Measurements from ENCODE around the gene TOP2B. TPM values are rescaled to one million over a fixed set of nuclear protein-coding genes. Genes with fewer than 3 reads are reported as not detected.

TOP2B gene
- total RNA-seq, 1 experiment from 2014 or later = 106 TPM

GRCh38 chr3:25572336-25572735 lies 92.4 kb downstream of the TOP2B start:
- no TSS peak for BruUV-seq (replicated peaks)
- Histone ChIP-seq H3K4me2 (no peak overlapping the region), H3K27ac (no peak overlapping the region), H3K9me2 (ENCODE audit: insufficient read depth) (no peaks in the 10 kb centered on the region), H3K4me1 (replicated peaks; ENCODE audit: insufficient read depth) (no peaks in the 10 kb centered on the region), H3F3A (ENCODE audit: insufficient read depth, low read depth) (no peaks in the 10 kb centered on the region), H3K79me2 (ENCODE audit: low read depth) (no peaks in the 10 kb centered on the region), H2AFZ (no peak overlapping the region), H4K20me1 (ENCODE audit: insufficient read depth) (no peaks in the 10 kb centered on the region), H3K27me3 (ENCODE audit: insufficient read depth, low read depth) (no peaks in the 10 kb centered on the region), H3K4me3 (no peak overlapping the region), H3K36me3 (ENCODE audit: low read depth) (no peaks in the 10 kb centered on the region), H3K9me3 (ENCODE audit: insufficient read depth, low read depth) (no peaks in the 10 kb centered on the region)
- no peak for TF ChIP-seq CTCF (conservative IDR thresholded peaks at IDR 0.05)
- TF ChIP-seq EZH2 (IDR thresholded peaks at IDR 0.05; ENCODE audit: low read depth) = no peak
- intact Hi-C loops (cut with micrococcal nuclease; ENCODE audit: unreplicated experiment) = no loop called here
- ChIA-PET POLR2A (ENCODE audit: unreplicated experiment) (no interaction called here), CTCF (no interaction called here)
- DNase-seq = no peak

DNA sequence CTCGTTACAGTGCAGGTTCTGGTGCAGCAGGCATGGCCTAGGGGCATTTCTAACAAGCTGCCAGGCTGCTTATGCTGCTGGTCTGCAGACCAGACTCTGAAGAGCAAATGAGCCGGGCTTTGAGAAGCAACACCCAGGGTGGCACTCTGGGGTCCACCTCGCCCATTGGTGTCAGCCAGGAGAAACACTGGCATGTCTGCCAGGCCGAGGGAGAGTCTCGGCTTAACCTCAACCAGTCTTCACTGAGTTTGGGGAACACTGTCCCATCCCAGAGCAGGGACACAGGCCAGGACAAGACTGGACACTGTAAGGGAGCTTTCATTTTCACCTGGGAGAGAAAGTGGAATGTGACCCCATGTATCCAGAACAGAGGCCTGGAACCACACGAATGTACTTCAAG lies 93.4 kb downstream of the TOP2B start:
- no peak for DNase-seq
- no peak overlapping the region for H2AFZ ChIP-seq
- no peak for TF ChIP-seq CTCF (conservative IDR thresholded peaks at IDR 0.05)
- no peak for TF ChIP-seq EZH2 (IDR thresholded peaks at IDR 0.05; ENCODE audit: low read depth)
- H3K36me3 ChIP-seq (ENCODE audit: low read depth) = no peaks in the 10 kb centered on the region
- H3K27ac ChIP-seq = no peak overlapping the region
- no peaks in the 10 kb centered on the region for H3K9me3 ChIP-seq (ENCODE audit: insufficient read depth, low read depth)
- BruUV-seq (replicated peaks) = no TSS peak
- H3K9me2 ChIP-seq (ENCODE audit: insufficient read depth) = no peaks in the 10 kb centered on the region
- H3K79me2 ChIP-seq (ENCODE audit: low read depth) = no peaks in the 10 kb centered on the region
- H3K4me1 ChIP-seq (replicated peaks; ENCODE audit: insufficient read depth) = no peaks in the 10 kb centered on the region
- no peaks in the 10 kb centered on the region for H3K27me3 ChIP-seq (ENCODE audit: insufficient read depth, low read depth)
- H3F3A ChIP-seq (ENCODE audit: insufficient read depth, low read depth) = no peaks in the 10 kb centered on the region
- H3K4me2 ChIP-seq = no peak overlapping the region
- H3K4me3 ChIP-seq = no peak overlapping the region
- no peaks in the 10 kb centered on the region for H4K20me1 ChIP-seq (ENCODE audit: insufficient read depth)
- ChIA-PET CTCF (no interaction called here), POLR2A (ENCODE audit: unreplicated experiment) (no interaction called here)
- intact Hi-C loops (cut with micrococcal nuclease; ENCODE audit: unreplicated experiment) = no loop called here

DNA sequence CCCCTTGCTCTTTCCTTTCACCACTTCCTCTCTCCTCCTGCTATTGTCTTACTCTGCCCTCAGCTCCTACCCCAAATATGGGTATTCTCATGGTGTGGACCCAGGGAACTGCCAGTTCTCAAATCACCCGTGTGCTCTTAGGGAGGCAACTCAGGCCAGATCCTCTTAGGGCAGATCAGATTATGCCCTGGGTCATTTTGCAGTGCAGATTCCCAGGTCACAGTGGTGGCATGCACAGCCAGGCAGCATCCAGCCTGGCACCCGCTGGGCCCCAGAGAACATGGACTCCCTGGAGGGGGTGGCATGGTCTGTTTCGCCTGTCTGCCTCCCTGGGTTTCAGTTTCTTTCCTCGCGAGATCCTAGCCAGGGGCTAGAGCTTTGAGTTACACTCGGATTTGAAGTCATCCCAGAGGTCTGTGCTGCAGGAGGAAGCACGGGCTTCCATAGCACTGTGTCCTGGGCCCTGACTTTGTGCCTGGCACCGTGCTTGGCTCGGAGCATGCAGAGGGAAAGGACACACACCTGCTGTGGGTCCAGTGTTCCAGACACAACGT lies 96.1 kb downstream of the TOP2B start:
- no peaks in the 10 kb centered on the region for H3K9me3 ChIP-seq (ENCODE audit: insufficient read depth, low read depth)
- no peak for TF ChIP-seq EZH2 (IDR thresholded peaks at IDR 0.05; ENCODE audit: low read depth)
- no peaks in the 10 kb centered on the region for H3K4me1 ChIP-seq (replicated peaks; ENCODE audit: insufficient read depth)
- no peaks in the 10 kb centered on the region for H3K27me3 ChIP-seq (ENCODE audit: insufficient read depth, low read depth)
- no peaks in the 10 kb centered on the region for H3K36me3 ChIP-seq (ENCODE audit: low read depth)
- no peaks in the 10 kb centered on the region for H3F3A ChIP-seq (ENCODE audit: insufficient read depth, low read depth)
- no peaks in the 10 kb centered on the region; the same call in 1 of the 2 replicates for H3K9me2 ChIP-seq (ENCODE audit: insufficient read depth)
- BruUV-seq (replicated peaks) = no TSS peak
- H3K4me2 ChIP-seq = no peak overlapping the region
- intact Hi-C loops (cut with micrococcal nuclease; ENCODE audit: unreplicated experiment) = no loop called here
- H2AFZ ChIP-seq = no peak overlapping the region
- no peak for DNase-seq
- H4K20me1 ChIP-seq (ENCODE audit: insufficient read depth) = no peaks in the 10 kb centered on the region
- no peak overlapping the region for H3K4me3 ChIP-seq
- H3K79me2 ChIP-seq (ENCODE audit: low read depth) = no peaks in the 10 kb centered on the region
- ChIA-PET POLR2A (ENCODE audit: unreplicated experiment) (no interaction called here), CTCF (no interaction called here)
- H3K27ac ChIP-seq = no peak overlapping the region
